ENCODE data around the gene HDDC2.

GRCh38 chr6:125287718-125288117 is 14.0 kb downstream of the HDDC2 start:
- TF ChIP-seq POLR2A (IDR thresholded peaks at IDR 0.05) = no peak
- no peak for TF ChIP-seq CTCF (IDR thresholded peaks at IDR 0.05)
- TF ChIP-seq EP300 (IDR thresholded peaks at IDR 0.05) = no peak
